ENCODE results near the gene TMEM131L.
"Not testable (repeated sequence)": the region's sequence is repeated elsewhere in the genome, so short reads cannot be mapped to it uniquely, and the experiment has no call there.

Gene TMEM131L

GRCh38 chr4:153576443-153576774 is 110.2 kb downstream of the TMEM131L start:
- no peak for DNase-seq

GRCh38 chr4:153577053-153577452 is 110.9 kb downstream of the TMEM131L start:
- no peak for DNase-seq

- DNase-seq = no peak
Measured at GRCh38 chr4:153579410-153579809, 113.2 kb downstream of the TMEM131L start.

GRCh38 chr4:153579872-153580271 is 113.7 kb downstream of the TMEM131L start:
- DNase-seq = no peak

GRCh38 chr4:153582954-153583702 is 117.0 kb downstream of the TMEM131L start:
- no peak for DNase-seq

GRCh38 chr4:153585026-153585425 is 118.9 kb downstream of the TMEM131L start:
- no peak for DNase-seq

GRCh38 chr4:153589703-153590595 is 123.8 kb downstream of the TMEM131L start:
- no peak for DNase-seq

GRCh38 chr4:153591441-153591840 is 125.3 kb downstream of the TMEM131L start:
- DNase-seq = no peak

- DNase-seq = no peak
Measured at GRCh38 chr4:153592064-153592463, 125.9 kb downstream of the TMEM131L start.

GRCh38 chr4:153593161-153593560 is 127.0 kb downstream of the TMEM131L start:
- no peak for DNase-seq

- no peak for DNase-seq
Measured at GRCh38 chr4:153594210-153594609, 128.1 kb downstream of the TMEM131L start.

GRCh38 chr4:153595894-153596601 is 129.9 kb downstream of the TMEM131L start:
- no peak for DNase-seq

GRCh38 chr4:153602758-153603157 is 136.6 kb downstream of the TMEM131L start:
- DNase-seq = no peak

GRCh38 chr4:153603258-153603657 is 137.1 kb downstream of the TMEM131L start:
- no peak for DNase-seq

GRCh38 chr4:153603835-153604234 is 137.7 kb downstream of the TMEM131L start:
- DNase-seq = no peak

- DNase-seq = not testable (repeated sequence)
Measured at GRCh38 chr4:153609070-153609469, 142.9 kb downstream of the TMEM131L start.

GRCh38 chr4:153610623-153611376 is 144.6 kb downstream of the TMEM131L start:
- DNase-seq = no peak

GRCh38 chr4:153611679-153612078 is 145.5 kb downstream of the TMEM131L start:
- no peak for DNase-seq

GRCh38 chr4:153612878-153613277 is 146.7 kb downstream of the TMEM131L start:
- DNase-seq = no peak

- no peak for DNase-seq
Measured at GRCh38 chr4:153616006-153616555, 149.9 kb downstream of the TMEM131L start.

- no peak for DNase-seq
Measured at GRCh38 chr4:153618833-153619232, 152.7 kb downstream of the TMEM131L start.

- no peak for DNase-seq
Measured at GRCh38 chr4:153619811-153620210, 153.7 kb downstream of the TMEM131L start.
